Hematopoietic multipotent progenitor cell treated with erythropoietin and hydrocortisone succinate and interleukin-3 and kit ligand, for 6 days (in vitro differentiated cells): ENCODE results near the gene TRPV4.

Experiments used
- DNase-seq: peaks from one replicate; pipeline ENCODE4 v3.0.0-alpha.2; 2015

TRPV4 gene

GRCh38 chr12:109760930-109761921, 72.0 kb downstream of the TRPV4 start:
- no peak for DNase-seq

- peak; percentile 77 for DNase-seq
These were observed 72.9 kb downstream of the TRPV4 start for GRCh38 chr12:109760031-109760929.

DNA sequence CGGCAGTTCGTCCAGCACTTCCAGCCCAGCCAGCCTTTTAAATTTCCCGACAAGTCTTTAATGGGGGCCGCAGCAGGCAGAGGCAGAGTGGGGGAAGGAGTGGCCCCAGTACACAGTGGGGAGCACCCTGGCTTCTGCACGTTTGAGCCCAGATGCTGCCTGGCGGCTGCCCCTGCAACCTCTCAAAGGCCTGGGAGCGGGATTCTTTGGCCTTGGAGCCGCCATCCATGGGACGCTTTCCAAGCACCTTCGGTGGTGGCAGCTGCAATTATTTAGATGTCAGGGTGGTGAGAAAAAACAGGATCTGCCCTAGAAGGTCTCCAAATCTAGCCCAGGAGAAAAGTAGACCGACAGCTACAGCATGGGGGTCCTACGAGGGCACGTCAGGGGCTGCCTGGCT, 73.6 kb downstream of the TRPV4 start:
- DNase-seq: no peak

DNA sequence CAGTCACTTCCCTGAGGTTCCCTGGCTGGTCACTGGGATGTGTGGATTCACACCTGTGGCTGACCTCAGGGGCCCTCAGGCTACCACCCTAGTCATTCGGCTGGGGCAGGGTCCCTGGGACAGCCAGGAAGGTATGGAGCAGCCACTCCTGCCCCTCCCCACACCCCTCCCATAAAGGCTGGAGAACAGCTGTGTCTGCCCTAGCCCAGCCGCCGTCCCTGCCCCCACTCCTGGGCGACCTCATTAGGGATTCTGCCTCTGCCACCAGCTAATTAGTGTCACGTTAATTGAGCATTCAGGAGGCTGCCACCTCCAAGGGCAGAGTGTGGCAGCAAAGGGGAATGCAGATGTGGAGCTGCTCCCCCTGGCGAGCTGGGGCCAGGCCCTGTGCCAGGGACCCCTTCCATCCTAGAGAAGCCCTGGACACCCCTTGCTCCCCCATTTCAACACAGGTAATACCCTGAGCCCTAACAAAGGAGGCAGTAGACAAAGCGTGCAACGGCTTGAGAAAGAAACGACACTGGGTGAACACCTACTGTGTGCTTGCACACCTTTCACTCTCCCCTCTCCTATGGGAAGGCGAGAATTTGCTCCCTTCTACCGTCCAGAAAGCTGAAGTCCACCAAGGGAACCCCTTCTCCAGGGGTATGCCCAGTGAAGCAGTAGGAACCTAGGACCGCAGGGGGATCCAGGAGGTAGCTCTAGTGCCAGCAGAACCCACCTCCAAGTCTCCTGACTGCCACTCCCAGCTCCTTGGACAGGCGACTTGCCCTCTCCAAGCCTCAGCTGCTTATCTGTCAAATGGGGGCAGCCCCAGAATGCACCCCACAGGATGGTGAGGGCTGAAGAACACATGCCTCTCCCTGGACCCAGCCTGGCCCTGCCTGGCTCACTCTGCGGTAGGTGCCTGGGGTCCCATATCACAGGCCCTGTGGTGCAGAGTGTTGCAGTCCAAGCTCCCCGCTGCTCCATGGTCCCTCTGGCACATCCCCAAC, 74.5 kb downstream of the TRPV4 start:
- DNase-seq: no peak

- no peak for DNase-seq
These were observed 75.4 kb downstream of the TRPV4 start for GRCh38 chr12:109757671-109758265.

DNA sequence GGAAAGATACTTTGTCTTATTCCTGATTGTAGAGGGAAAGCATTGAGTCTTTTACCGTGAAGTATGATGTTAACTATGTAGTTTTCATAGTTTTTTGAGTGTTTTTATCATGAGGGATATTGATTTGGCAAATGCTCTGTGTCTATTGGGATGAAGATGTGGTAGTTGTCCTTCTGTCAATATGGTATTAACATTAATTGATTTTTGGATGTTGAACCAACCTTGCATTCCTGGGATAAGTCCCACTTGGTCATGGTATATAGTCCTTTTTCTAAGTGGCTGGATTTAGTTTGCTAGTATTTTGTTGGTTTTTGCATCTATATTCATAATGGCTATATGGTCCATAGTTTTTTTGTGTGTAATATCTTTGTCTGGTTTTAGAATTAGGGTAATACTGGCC, 76.7 kb downstream of the TRPV4 start:
- DNase-seq: no peak

GRCh38 chr12:109753959-109754358, 79.2 kb downstream of the TRPV4 start:
- DNase-seq: no peak

GRCh38 chr12:109753054-109753401, 80.2 kb downstream of the TRPV4 start:
- DNase-seq: no peak

GRCh38 chr12:109752117-109753053, 80.8 kb downstream of the TRPV4 start:
- DNase-seq: no peak

GRCh38 chr12:109744986-109745942, 87.9 kb downstream of the TRPV4 start:
- DNase-seq: no peak

DNA sequence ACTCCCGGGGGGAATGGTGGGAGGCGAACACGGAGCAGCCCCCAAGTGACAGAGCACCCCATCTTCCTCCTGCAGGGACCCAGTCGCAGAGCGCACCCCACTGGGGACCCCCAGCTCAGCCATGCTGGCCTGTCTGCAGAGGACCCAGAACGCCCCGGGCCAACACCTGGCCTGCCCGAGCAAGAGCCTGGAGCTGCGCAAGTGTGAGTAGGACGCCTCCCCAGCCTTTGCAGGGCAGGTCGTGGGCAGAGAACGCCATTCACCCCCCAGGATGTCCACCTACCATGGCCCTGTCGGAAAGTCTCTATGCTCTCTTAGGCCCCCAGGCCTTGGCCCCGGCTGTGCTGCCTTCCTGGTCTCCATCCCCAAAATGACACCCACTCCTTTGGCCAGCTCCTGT, 89.2 kb downstream of the TRPV4 start:
- DNase-seq: no peak

DNA sequence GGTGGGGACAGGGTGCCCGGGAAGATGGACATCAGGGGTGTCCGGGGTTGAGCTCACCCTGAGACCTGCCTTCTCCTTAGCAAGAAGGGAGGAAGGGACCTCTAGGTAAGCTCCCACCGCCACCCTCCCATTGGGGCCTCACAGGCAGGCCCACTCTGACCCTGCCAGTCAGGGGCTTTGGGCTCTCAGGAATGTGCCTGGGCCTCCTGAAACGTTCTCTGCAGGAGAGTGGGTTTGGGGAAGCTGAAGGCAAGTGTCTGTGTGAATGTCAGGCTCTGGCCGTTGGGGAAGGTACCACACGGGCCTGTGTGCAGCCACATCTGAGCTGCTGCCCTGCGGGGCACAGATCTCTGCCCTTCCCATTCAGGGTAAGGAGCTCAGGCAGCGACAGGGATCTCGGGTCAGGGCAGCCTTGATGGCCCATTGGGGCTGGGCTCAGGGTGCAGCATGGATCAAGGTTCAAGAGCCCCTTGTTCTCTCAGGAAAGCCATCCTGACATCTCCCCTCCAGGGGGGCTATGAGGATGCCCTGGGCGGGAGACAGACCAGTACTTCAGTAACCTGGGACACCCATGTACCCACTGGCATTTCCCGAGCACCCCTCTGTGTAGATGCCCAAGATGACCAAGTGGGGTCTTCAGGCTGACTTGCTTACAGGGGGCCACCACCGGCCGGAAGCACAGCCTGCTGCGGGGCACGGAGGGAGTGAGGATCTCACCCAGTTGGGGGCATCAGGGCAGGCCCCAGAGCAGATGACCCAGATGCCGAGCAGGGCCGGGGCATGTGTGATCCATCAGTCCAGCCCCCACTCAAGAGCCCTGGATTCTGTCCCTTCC, 89.9 kb downstream of the TRPV4 start:
- DNase-seq: no peak

GRCh38 chr12:109741970-109742703, 91.1 kb downstream of the TRPV4 start:
- DNase-seq: no peak

DNA sequence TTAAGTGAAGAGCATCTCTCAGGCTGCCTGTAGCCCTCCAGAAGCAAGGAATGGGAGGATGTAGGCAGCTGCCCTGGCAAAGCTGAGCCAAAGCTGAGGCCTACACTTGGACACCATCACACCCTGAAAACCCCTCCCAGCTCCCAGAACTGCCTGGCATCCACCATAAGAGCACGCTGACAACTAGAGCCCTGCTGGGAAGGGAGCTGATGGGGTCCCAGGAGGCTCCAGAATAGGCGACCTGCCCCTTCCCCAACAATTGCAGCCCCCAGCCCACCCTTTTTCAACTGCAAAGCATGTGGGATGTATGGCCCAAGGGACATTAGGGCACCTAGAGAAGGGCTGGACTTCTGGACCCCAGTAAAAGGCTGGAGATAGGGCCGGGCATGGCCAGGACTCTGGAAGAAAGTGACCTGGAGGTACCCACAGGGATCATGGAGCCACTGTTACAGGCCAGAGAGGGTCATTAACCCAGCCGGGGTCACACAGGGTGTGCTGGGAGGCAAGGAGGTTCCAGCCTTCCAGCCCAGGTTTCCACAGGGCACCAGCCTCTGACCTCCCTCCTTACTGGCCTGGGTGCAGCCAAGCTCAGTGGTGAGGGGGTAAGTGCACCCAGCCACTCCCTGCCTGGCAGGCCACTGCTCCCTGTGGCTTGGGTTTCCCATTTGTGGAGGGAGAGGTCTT, 91.8 kb downstream of the TRPV4 start:
- no peak for DNase-seq

GRCh38 chr12:109740694-109741245, 92.4 kb downstream of the TRPV4 start:
- DNase-seq: no peak

- peak; percentile 74 for DNase-seq
These were observed 93.2 kb downstream of the TRPV4 start for GRCh38 chr12:109739747-109740693.
